Measurements from ENCODE around the gene RPP25L.

GRCh38 chr9:34623374-34624235 is 11.7 kb upstream of the RPP25L start:
- no peak for TF ChIP-seq SUPT20H (IDR thresholded peaks at IDR 0.05; ENCODE audit: borderline replicate concordance, control insufficient read depth, low read depth, low read length)
- no peak for TF ChIP-seq RCOR1 (conservative IDR thresholded peaks at IDR 0.05; ENCODE audit: low read depth, low read length)
- TF ChIP-seq CTCF (IDR thresholded peaks at IDR 0.05 in 2 of 3, conservative IDR thresholded peaks at IDR 0.05 in 1 of 3; ENCODE audit: control insufficient read depth in 2 of 3, extremely low read depth in 1 of 3, insufficient read depth in 1 of 3, low read depth in 3 of 3, low read length in 3 of 3): no peak

All from GM12878 (cell line).